Measurements from ENCODE around the gene WDCP.

DNA sequence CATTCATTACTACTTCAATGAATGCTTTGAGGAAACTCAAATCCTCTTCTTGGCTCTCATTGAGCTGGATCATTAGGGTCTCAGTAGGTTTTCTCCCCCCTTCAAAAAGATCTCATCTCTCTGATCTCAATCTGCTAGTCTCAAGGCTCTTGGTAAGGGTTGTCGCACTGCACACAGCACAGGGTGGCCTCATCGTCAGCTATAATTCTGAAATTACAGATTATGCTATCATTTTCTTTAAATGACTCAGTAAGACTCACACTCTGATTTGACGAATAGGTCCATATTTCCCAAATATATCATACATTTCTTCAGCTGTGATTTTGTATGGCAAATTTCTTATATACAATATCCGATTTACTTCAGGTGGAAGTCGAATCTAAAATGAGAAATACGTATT lies 26.6 kb upstream of the WDCP start:
- TF ChIP-seq POLR2A (IDR thresholded peaks at IDR 0.05; ENCODE audit: low read depth, low read length): no peak
- TF ChIP-seq POLR2AphosphoS5 (IDR thresholded peaks at IDR 0.05; ENCODE audit: low read depth, low read length): no peak
- TF ChIP-seq TAF1 (IDR thresholded peaks at IDR 0.05; ENCODE audit: borderline replicate concordance, low read depth, low read length): no peak

Measured in GM12892 (cell line).